ENCODE measurements around the gene SLC7A8. TPM values are rescaled to one million over a fixed set of nuclear protein-coding genes. Genes with fewer than 3 reads are reported as not detected.

Gene SLC7A8
- total and polyA plus RNA-seq, 4 experiments from 2014 or later: 0.56 to 4.1 (median 1.5) TPM

DNA sequence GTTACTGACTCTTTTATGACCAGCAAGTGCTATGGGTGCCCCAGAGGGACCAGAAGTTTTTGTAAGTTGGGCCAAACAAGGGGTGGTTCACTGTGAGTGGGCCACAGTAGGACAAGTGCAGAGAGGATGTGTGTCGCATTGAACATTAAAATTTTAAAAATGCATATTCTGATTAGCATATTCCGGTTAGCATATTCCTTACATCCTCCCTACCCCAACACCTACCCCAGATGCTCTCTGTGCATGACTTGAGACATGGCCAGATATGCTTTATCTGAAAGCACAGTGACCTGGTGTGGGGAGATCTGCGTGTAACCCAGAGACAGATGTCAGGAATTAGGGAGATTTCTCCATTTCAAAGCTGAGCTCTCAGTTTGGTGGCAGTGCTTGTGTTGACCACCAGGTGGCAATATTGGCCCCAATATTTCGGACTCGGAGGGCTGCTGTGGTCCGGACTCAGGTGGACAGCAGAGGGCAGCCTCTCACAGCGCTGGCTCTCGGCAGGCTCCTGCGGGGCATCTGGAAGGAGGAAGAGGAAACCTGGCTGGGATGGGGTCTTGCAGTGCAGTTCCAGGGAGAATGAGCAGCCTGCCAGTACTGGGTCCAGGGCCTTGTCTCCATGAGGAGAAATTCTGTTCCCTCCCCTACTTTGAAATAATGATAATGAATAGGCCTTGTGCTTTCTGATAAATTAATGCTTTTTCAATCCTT is 62.8 kb downstream of the SLC7A8 start:
- H3K27ac Mint-ChIP-seq: peak overlapping the region; percentile 86 to 95 (median 91)
- ChIA-PET POLR2A (ENCODE audit: partially characterized antibody) (interaction anchor here (1.0 to 4.0 kb wide), 11 partner anchors 25 to 532 kb away, joined by 3 to 67 read pairs (median 4); partner anchors contain the start of genes ACIN1, C14orf119, HOMEZ and PABPN1), CTCF (ENCODE audit: partially characterized antibody) (interaction anchor here (0.6 to 6.3 kb wide), 34 partner anchors 9 to 260 kb away, joined by 3 to 151 read pairs (median 5); partner anchors contain the start of genes ACIN1, C14orf119, CMTM5 and HOMEZ)
- Histone ChIP-seq H3K27me3 (ENCODE audit: insufficient read depth, low read length) (no peaks in the 10 kb centered on the region), H3K27ac (ENCODE audit: low read depth, low read length) (peak overlapping the region; percentile 49), H3K9me3 (ENCODE audit: control insufficient read depth in 1 of 2, low read length in 2 of 2) (no peaks in the 10 kb centered on the region), H3K4me3 (ENCODE audit: low read length in 2 of 2) (peak overlapping the region in 1 of 2 donors; percentile 20), H3K4me1 (ENCODE audit: insufficient read depth, low read length) (peaks cover 57% of the 10 kb centered on the region), H3K36me3 (ENCODE audit: insufficient read depth, low read length) (no peaks in the 10 kb centered on the region)
- no peaks in the 10 kb centered on the region for H3K9me3 Mint-ChIP-seq
- peak overlapping the region; percentile 40 to 90 (median 80) for H3K4me3 Mint-ChIP-seq
- peak; percentile 68 to 76 (median 75) for DNase-seq
- no peaks in the 10 kb centered on the region for H3K36me3 Mint-ChIP-seq
- no peaks in the 10 kb centered on the region for H3K27me3 Mint-ChIP-seq
- intact Hi-C loops (cut with micrococcal nuclease): loop anchor here (1.0 to 2.0 kb wide), 6 partner anchors 44 to 260 kb away; no protein-coding TSS in a partner anchor
- peaks cover 28 to 55% (median 34%) of the 10 kb centered on the region in 4 donors for H3K4me1 Mint-ChIP-seq

GRCh38 chr14:23119363-23120327 is 63.8 kb downstream of the SLC7A8 start:
- Mint-ChIP-seq H3K36me3 (no peaks in the 10 kb centered on the region), H3K4me1 (peaks cover 28 to 55% (median 34%) of the 10 kb centered on the region in 4 donors), H3K9me3 (no peaks in the 10 kb centered on the region), H3K27ac (peak overlapping the region; percentile 86 to 95 (median 91)), H3K27me3 (peaks cover 0 to 3% of the 10 kb centered on the region in 2 donors), H3K4me3 (peak overlapping the region; percentile 40 to 90 (median 77))
- peak; percentile 43 to 54 (median 50) for DNase-seq
- no peaks in the 10 kb centered on the region for H3K36me3 ChIP-seq (ENCODE audit: insufficient read depth, low read length)
- peak overlapping the region; percentile 49 for H3K27ac ChIP-seq (ENCODE audit: low read depth, low read length)
- H3K27me3 ChIP-seq (ENCODE audit: insufficient read depth, low read length): no peaks in the 10 kb centered on the region
- no peak overlapping the region for H3K4me3 ChIP-seq (ENCODE audit: low read length in 2 of 2)
- H3K4me1 ChIP-seq (ENCODE audit: insufficient read depth, low read length): peaks cover 62% of the 10 kb centered on the region
- ChIA-PET CTCF (ENCODE audit: partially characterized antibody) (interaction anchor here (0.7 to 6.3 kb wide), 21 partner anchors 8 to 258 kb away, joined by 3 to 151 read pairs (median 5); partner anchors contain the start of genes ACIN1, C14orf119, CMTM5 and HOMEZ), POLR2A (ENCODE audit: partially characterized antibody) (interaction anchor here (0.6 to 4.0 kb wide), 9 partner anchors 24 to 531 kb away, joined by 3 to 67 read pairs (median 9); partner anchors contain the start of genes ACIN1, C14orf119, PABPN1 and PPP1R3E)
- intact Hi-C loops (cut with micrococcal nuclease): loop anchor here (1.0 to 2.0 kb wide), 5 partner anchors 43 to 209 kb away; no protein-coding TSS in a partner anchor
- H3K9me3 ChIP-seq (ENCODE audit: control insufficient read depth in 1 of 2, low read length in 2 of 2): no peaks in the 10 kb centered on the region

DNA sequence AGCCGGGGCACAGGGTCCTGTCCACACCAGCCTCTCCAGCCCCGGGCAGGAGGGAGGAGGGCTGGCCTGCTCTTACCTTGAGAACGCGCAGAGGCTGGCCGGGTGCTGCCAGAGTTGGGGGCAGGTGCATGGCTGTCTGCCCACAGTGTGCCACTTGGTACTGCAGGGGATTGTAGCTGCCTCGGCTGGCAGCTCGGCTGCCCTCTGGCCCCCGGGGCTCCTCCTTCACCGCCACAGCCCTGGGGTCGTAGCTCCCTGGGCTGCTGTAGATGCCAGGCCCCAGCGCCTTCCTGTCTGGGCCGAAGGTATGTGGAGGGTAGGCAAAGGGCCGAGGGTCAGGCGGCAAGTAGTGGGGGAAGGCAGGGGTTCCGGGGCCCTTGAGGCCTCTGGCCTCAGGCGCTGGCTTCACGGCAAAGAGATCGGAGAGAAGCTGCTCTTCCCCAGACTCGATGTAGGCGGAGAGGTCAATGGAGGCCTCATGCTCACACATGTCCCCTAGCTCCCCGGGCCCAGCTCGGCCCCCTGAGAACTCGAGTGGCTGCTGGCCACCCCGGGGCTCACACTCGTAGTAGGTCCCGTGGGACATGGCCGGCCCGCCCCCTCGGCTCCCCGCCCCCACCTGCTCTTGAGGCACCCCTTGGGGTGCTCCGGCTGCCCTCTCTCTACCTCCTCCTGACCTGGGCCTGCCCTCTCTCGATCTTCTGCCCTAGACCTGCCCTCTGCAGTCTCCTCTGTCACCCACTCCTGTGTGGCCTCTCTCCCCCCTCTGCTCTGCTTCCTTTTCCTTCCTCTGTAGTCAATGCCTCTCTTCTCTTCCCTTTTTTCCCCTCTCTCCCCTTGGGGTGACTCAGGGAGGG is 64.7 kb downstream of the SLC7A8 start, which contains the start of gene CEBPE:
TSS of gene CEBPE (minus strand) at position 750 of the 857 bp plus-strand sequence. CDS start at position 586, 164 bp downstream.
- peaks cover 64% of the 10 kb centered on the region for H3K4me1 ChIP-seq (ENCODE audit: insufficient read depth, low read length)
- peak within 1 kb of the TSS; percentile 86 to 95 (median 91) for H3K27ac Mint-ChIP-seq
- ChIA-PET POLR2A (ENCODE audit: partially characterized antibody) (interaction anchor here (1.2 to 4.0 kb wide), 6 partner anchors 23 to 202 kb away, joined by 3 to 67 read pairs (median 15); partner anchors contain the start of genes ACIN1, C14orf119, PABPN1 and PPP1R3E), CTCF (ENCODE audit: partially characterized antibody) (interaction anchor here (0.5 to 6.3 kb wide), 8 partner anchors 11 to 547 kb away, joined by 3 to 151 read pairs (median 4); partner anchors contain the start of gene SLC7A8)
- no peak for DNase-seq
- H3K36me3 ChIP-seq (ENCODE audit: insufficient read depth, low read length): no peaks in the 10 kb centered on the region
- H3K4me3 Mint-ChIP-seq: peak within 1 kb of the TSS; percentile 40 to 90 (median 77)
- H3K36me3 Mint-ChIP-seq: no peaks in the 10 kb centered on the region
- H3K27me3 ChIP-seq (ENCODE audit: insufficient read depth, low read length): no peaks in the 10 kb centered on the region
- no peaks in the 10 kb centered on the region for H3K9me3 Mint-ChIP-seq
- peaks cover 0 to 3% of the 10 kb centered on the region in 2 donors for H3K27me3 Mint-ChIP-seq
- no peak within 1 kb of the TSS for H3K4me3 ChIP-seq (ENCODE audit: low read length in 2 of 2)
- no peaks in the 10 kb centered on the region for H3K9me3 ChIP-seq (ENCODE audit: control insufficient read depth in 1 of 2, low read length in 2 of 2)
- H3K27ac ChIP-seq (ENCODE audit: low read depth, low read length): peak within 1 kb of the TSS; percentile 49
- H3K4me1 Mint-ChIP-seq: peaks cover 30 to 61% (median 34%) of the 10 kb centered on the region in 4 donors
- intact Hi-C loops (cut with micrococcal nuclease): no loop called here

DNA sequence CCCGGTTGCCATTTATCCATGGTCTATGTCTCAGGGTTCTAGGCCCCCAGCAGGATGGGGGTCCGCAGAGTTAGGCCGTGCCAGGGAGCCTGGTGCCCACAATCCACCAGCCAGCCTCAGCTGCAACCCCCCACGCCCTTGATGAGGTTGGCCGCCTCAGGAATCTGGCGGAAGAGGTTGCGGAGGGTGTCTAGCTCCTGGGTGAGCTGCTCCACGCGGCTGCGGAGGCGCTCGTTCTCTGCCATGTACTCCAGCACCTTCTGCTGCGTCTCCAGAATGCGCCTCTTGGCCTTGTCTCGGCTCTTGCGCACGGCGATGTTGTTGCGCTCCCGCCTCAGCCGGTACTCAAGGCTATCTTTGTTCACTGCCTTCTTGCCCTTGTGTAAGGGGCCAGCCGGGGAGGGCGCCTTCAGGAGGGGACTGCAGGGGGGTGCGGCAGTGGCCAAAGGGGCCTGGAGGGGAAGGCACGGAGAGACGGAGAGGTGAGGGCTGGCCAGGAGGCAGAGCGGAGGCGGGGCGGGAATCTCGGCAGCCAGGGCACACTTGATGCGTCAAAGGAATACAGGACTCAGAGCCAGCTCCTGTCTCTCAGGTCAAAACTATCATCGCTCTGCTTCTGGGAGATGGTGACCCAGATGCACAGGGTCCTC is 66.0 kb downstream of the SLC7A8 start:
- CTCF ChIA-PET (ENCODE audit: partially characterized antibody): interaction anchor here (6.3 kb wide), 1 partner anchor 68 kb away, joined by 151 read pairs; the partner anchor contains the start of gene SLC7A8
- POLR2A ChIA-PET (ENCODE audit: partially characterized antibody): interaction anchor here (1.2 to 1.3 kb wide), 2 partner anchors 22 to 204 kb away, joined by 3 to 4 read pairs; partner anchors contain the start of genes ACIN1, C14orf119 and PABPN1
- H3K27ac ChIP-seq (ENCODE audit: low read depth, low read length): no peak overlapping the region

GRCh38 chr14:23115918-23116317 is 67.5 kb downstream of the SLC7A8 start:
- peaks cover 23 to 49% (median 24%) of the 10 kb centered on the region in 4 donors for H3K4me1 Mint-ChIP-seq
- H3K4me1 ChIP-seq (ENCODE audit: insufficient read depth, low read length): peaks cover 54% of the 10 kb centered on the region
- no peaks in the 10 kb centered on the region for H3K9me3 ChIP-seq (ENCODE audit: control insufficient read depth in 1 of 2, low read length in 2 of 2)
- H3K9me3 Mint-ChIP-seq: no peaks in the 10 kb centered on the region
- POLR2A ChIA-PET (ENCODE audit: partially characterized antibody): no interaction called here
- peaks cover 0 to 3% of the 10 kb centered on the region in 2 donors for H3K27me3 Mint-ChIP-seq
- H3K27me3 ChIP-seq (ENCODE audit: insufficient read depth, low read length): no peaks in the 10 kb centered on the region
- no peaks in the 10 kb centered on the region for H3K36me3 Mint-ChIP-seq
- CTCF ChIA-PET (ENCODE audit: partially characterized antibody): interaction anchor here (6.3 kb wide), 1 partner anchor 70 kb away, joined by 151 read pairs; the partner anchor contains the start of gene SLC7A8
- H3K27ac Mint-ChIP-seq: peak overlapping the region in 3 of 7 donors; percentile 5 to 57 (median 9)
- no peaks in the 10 kb centered on the region for H3K36me3 ChIP-seq (ENCODE audit: insufficient read depth, low read length)
- H3K27ac ChIP-seq (ENCODE audit: low read depth, low read length): no peak overlapping the region
- no peak overlapping the region for H3K4me3 ChIP-seq (ENCODE audit: low read length in 2 of 2)
- H3K4me3 Mint-ChIP-seq: no peak overlapping the region
- intact Hi-C loops (cut with micrococcal nuclease): no loop called here
- DNase-seq: no peak

More for the DNA sequence above, 66.0 kb downstream of the SLC7A8 start:
- no peak for DNase-seq
- peak overlapping the region in 6 of 7 donors; percentile 19 to 89 (median 76) for H3K27ac Mint-ChIP-seq
- no peaks in the 10 kb centered on the region for H3K27me3 ChIP-seq (ENCODE audit: insufficient read depth, low read length)
- H3K9me3 Mint-ChIP-seq: no peaks in the 10 kb centered on the region
- H3K4me1 Mint-ChIP-seq: peaks cover 30 to 61% (median 34%) of the 10 kb centered on the region in 4 donors
- H3K4me1 ChIP-seq (ENCODE audit: insufficient read depth, low read length): peaks cover 64% of the 10 kb centered on the region
- H3K9me3 ChIP-seq (ENCODE audit: control insufficient read depth in 1 of 2, low read length in 2 of 2): no peaks in the 10 kb centered on the region
- peak overlapping the region in 1 of 8 donors; percentile 10 for H3K4me3 Mint-ChIP-seq
- H3K27me3 Mint-ChIP-seq: peaks cover 0 to 3% of the 10 kb centered on the region in 2 donors
- no peaks in the 10 kb centered on the region for H3K36me3 ChIP-seq (ENCODE audit: insufficient read depth, low read length)
- H3K4me3 ChIP-seq (ENCODE audit: low read length in 2 of 2): no peak overlapping the region
- no peaks in the 10 kb centered on the region for H3K36me3 Mint-ChIP-seq
- intact Hi-C loops (cut with micrococcal nuclease): no loop called here

Data from CD4-positive, alpha-beta memory T cell (primary cell).